H1 (cell line): ENCODE measurements around the gene SPATS2. TPM values are rescaled to one million over a fixed set of nuclear protein-coding genes. Genes with fewer than 3 reads are reported as not detected.

Experiments
- CTCF ChIA-PET: fragments of 300-600 bp; sonication (Branson Sonifier 250); formaldehyde crosslinking; loops from one replicate; lab custom pipeline; 2021; ENCODE audit not compliant: partially characterized antibody; lab: Charles Lee
- POLR2A ChIA-PET: fragments of 300-600 bp; sonication (Branson Sonifier 250); formaldehyde crosslinking; loops from one replicate; lab custom pipeline; 2021; ENCODE audit warnings: inconsistent platforms; ENCODE audit not compliant: partially characterized antibody; lab: Charles Lee
- DNase-seq, 2 experiments: peaks; one replicate each; pipeline versions ENCODE4 v3.0.0 to v3.0.0-alpha.2; 2010 to 2022; ENCODE audit warnings: low spot score in 2 of 2, low read depth in 1 of 2, mixed read lengths in 1 of 2
- FAIRE-seq: peaks from 2 replicates; lab custom pipeline; 2011; peaks lifted over from hg19 to GRCh38; lab: Jason Lieb, UNC
- H2AFZ ChIP-seq: 2 replicates; pipeline ENCODE4 v1.8.1; 2012; ENCODE audit warnings: low read length, inconsistent platforms
- H2AK5ac ChIP-seq: 2 replicates; pipeline ENCODE4 v1.6.1; 2013; ENCODE audit warnings: low read depth, low read length
- H2BK120ac ChIP-seq: replicated peaks from 2 replicates; pipeline ENCODE3; 2013; ENCODE audit warnings: low read depth, low read length, inconsistent platforms
- H2BK12ac ChIP-seq: 2 replicates; pipeline ENCODE4 v1.6.1; 2013; ENCODE audit warnings: low read depth, low read length
- H2BK15ac ChIP-seq: 2 replicates; pipeline ENCODE4 v1.6.1; 2013; ENCODE audit warnings: low read length
- H2BK20ac ChIP-seq: 2 replicates; pipeline ENCODE4 v1.6.1; 2013; ENCODE audit warnings: low read length
- H2BK5ac ChIP-seq: 2 replicates; pipeline ENCODE4 v1.6.1; 2013; ENCODE audit warnings: low read depth, low read length
- H3K14ac ChIP-seq: 2 replicates; pipeline ENCODE4 v1.6.1; 2013; ENCODE audit warnings: inconsistent platforms; ENCODE audit not compliant: insufficient read length
- H3K18ac ChIP-seq: 2 replicates; pipeline ENCODE4 v1.6.1; 2013; ENCODE audit warnings: low read length; ENCODE audit errors: extremely low read depth
- H3K23ac ChIP-seq: 2 replicates; pipeline ENCODE4 v1.6.1; 2013; ENCODE audit warnings: inconsistent platforms; ENCODE audit not compliant: insufficient read length
- H3K23me2 ChIP-seq: 2 replicates; pipeline ENCODE4 v1.6.1; 2013; ENCODE audit warnings: low read depth, low read length
- H3K27ac ChIP-seq: 2 replicates; pipeline ENCODE4 v1.6.1; 2011; ENCODE audit warnings: low read depth, low read length, inconsistent platforms
- H3K27me3 ChIP-seq, 4 experiments: replicated peaks in 1 of 4; 1 replicate in 1 of 4; 2 replicates in 3 of 4; pipeline versions ENCODE4 v1.6.1 to v1.8.1; 2011 to 2013; ENCODE audit warnings: low read length in 3 of 4, mild to moderate bottlenecking in 3 of 4, inconsistent platforms in 2 of 4, mixed read lengths in 2 of 4, moderate library complexity in 1 of 4; ENCODE audit not compliant: control insufficient read depth in 3 of 4, insufficient read depth in 3 of 4; ENCODE audit errors: extremely low read depth in 1 of 4
- H3K36me3 ChIP-seq, 4 experiments: 2 replicates each; pipeline versions ENCODE4 v1.6.1 to v1.8.1; 2011 to 2013; ENCODE audit warnings: mild to moderate bottlenecking in 4 of 4, low read length in 3 of 4, moderate library complexity in 2 of 4, control low read depth in 1 of 4, inconsistent platforms in 1 of 4; ENCODE audit not compliant: insufficient read depth in 4 of 4, control insufficient read depth in 2 of 4
- H3K4ac ChIP-seq: replicated peaks from 2 replicates; pipeline ENCODE3; 2013; ENCODE audit warnings: low read length, low read depth, mixed read lengths, inconsistent platforms; ENCODE audit not compliant: insufficient read length
- H3K4me1 ChIP-seq, 4 experiments: replicated peaks in 1 of 4; 1 replicate in 1 of 4; 2 replicates in 3 of 4; pipeline versions ENCODE4 v1.6.1 to v1.8.1; 2011 to 2013; ENCODE audit warnings: low read length in 3 of 4, inconsistent platforms in 2 of 4, mixed read lengths in 1 of 4; ENCODE audit not compliant: insufficient read depth in 4 of 4, control insufficient read depth in 3 of 4
- H3K4me2 ChIP-seq, 2 experiments: 2 replicates each; pipeline versions ENCODE4 v1.6.1 to v1.8.1; 2011 to 2013; ENCODE audit warnings: low read depth in 2 of 2, low read length in 2 of 2, control low read depth in 1 of 2, inconsistent platforms in 1 of 2, mild to moderate bottlenecking in 1 of 2; ENCODE audit not compliant: insufficient read depth in 1 of 2
- H3K4me3 ChIP-seq, 4 experiments: fragments of 200-600, 300-600 bp in 1 of 4; sonication (generic), shearing (Covaris generic), sonication (Bioruptor Twin) in 1 of 4; 2 replicates each; pipeline versions ENCODE4 v1.5.1 to v1.8.1; 2011 to 2016; ENCODE audit warnings: low read length in 4 of 4, low read depth in 3 of 4, control low read depth in 2 of 4, inconsistent platforms in 2 of 4, mild to moderate bottlenecking in 2 of 4, mixed read lengths in 1 of 4, moderate library complexity in 1 of 4; ENCODE audit not compliant: insufficient read depth in 2 of 4; ENCODE audit errors: extremely low read depth in 1 of 4
- H3K56ac ChIP-seq: replicated peaks from 2 replicates; pipeline ENCODE3; 2013; ENCODE audit warnings: low read depth, mild to moderate bottlenecking, mixed read lengths, low read length, inconsistent platforms; ENCODE audit not compliant: insufficient read length
- H3K79me1 ChIP-seq: 2 replicates; pipeline ENCODE4 v1.6.1; 2013; ENCODE audit warnings: low read depth, low read length, control low read depth
- H3K79me2 ChIP-seq, 2 experiments: 2 replicates each; pipeline versions ENCODE4 v1.6.1 to v1.8.1; 2012 to 2013; ENCODE audit warnings: low read length in 2 of 2, mild to moderate bottlenecking in 2 of 2, inconsistent platforms in 1 of 2; ENCODE audit not compliant: insufficient read depth in 2 of 2, control insufficient read depth in 1 of 2
- H3K9ac ChIP-seq, 4 experiments: replicated peaks in 1 of 4; 1 replicate in 1 of 4; 2 replicates in 3 of 4; pipeline versions ENCODE4 v1.6.1 to v1.8.1; 2011 to 2013; ENCODE audit warnings: low read depth in 3 of 4, low read length in 3 of 4, control low read depth in 2 of 4, mild to moderate bottlenecking in 2 of 4, moderate library complexity in 2 of 4, inconsistent platforms in 1 of 4; ENCODE audit errors: extremely low read depth in 1 of 4
- H3K9me3 ChIP-seq, 2 experiments: 2 replicates each; pipeline versions ENCODE4 v1.6.1 to v1.8.1; 2012 to 2013; ENCODE audit warnings: mild to moderate bottlenecking in 2 of 2, moderate library complexity in 2 of 2, control low read depth in 1 of 2, inconsistent platforms in 1 of 2, low read depth in 1 of 2, low read length in 1 of 2, mixed read lengths in 1 of 2; ENCODE audit not compliant: insufficient read depth in 2 of 2
- H4K20me1 ChIP-seq, 2 experiments: replicated peaks in 1 of 2; 2 replicates each; pipeline versions ENCODE3 to v1.8.1; 2011 to 2013; ENCODE audit warnings: inconsistent platforms in 2 of 2, low read length in 2 of 2, mild to moderate bottlenecking in 1 of 2; ENCODE audit not compliant: insufficient read depth in 2 of 2, control insufficient read depth in 1 of 2
- H4K5ac ChIP-seq: 2 replicates; pipeline ENCODE4 v1.6.1; 2013; ENCODE audit warnings: low read length, low read depth, mixed read lengths, inconsistent platforms; ENCODE audit not compliant: insufficient read length
- H4K8ac ChIP-seq: 2 replicates; pipeline ENCODE4 v1.8.0; 2013; ENCODE audit warnings: mild to moderate bottlenecking, moderate library complexity, low read length, inconsistent platforms; ENCODE audit not compliant: insufficient read depth; ENCODE audit errors: extremely low read depth
- H4K91ac ChIP-seq: replicated peaks from 2 replicates; pipeline ENCODE3; 2013; ENCODE audit warnings: low read length, mixed read lengths, inconsistent platforms; ENCODE audit not compliant: insufficient read length
- BACH1 ChIP-seq: IDR thresholded peaks from 2 replicates; pipeline ENCODE4 v1.6.1; 2012; ENCODE audit warnings: low read length, improper control_type of control experiment
- BCL11A ChIP-seq, 2 experiments: IDR thresholded peaks; one replicate each; pipeline ENCODE4 v1.6.1; 2011; ENCODE audit warnings: low read depth in 2 of 2, low read length in 2 of 2, mild to moderate bottlenecking in 2 of 2
- GTF2F1 ChIP-seq: IDR thresholded peaks from 2 replicates; pipeline ENCODE4 v1.6.1; 2012; ENCODE audit warnings: low read depth, low read length, improper control_type of control experiment, borderline replicate concordance
- HDAC6 ChIP-seq: IDR thresholded peaks from one replicate; pipeline ENCODE4 v1.7.1; 2012; ENCODE audit warnings: low read depth, mild to moderate bottlenecking, inconsistent platforms, low read length, moderate library complexity
- JUN ChIP-seq: IDR thresholded peaks from 2 replicates; pipeline ENCODE4 v1.6.1; 2011; ENCODE audit warnings: low read depth, mild to moderate bottlenecking, improper control_type of control experiment, low read length
- MAX ChIP-seq: IDR thresholded peaks from 2 replicates; pipeline ENCODE4 v1.6.1; 2012; ENCODE audit warnings: inconsistent platforms
- NRF1 ChIP-seq: IDR thresholded peaks from 2 replicates; pipeline ENCODE4 v1.6.1; 2011; ENCODE audit warnings: mild to moderate bottlenecking, low read depth, low read length, improper control_type of control experiment
- RNF2 ChIP-seq: fragments of 200-900, 300-1000 bp; sonication (generic); IDR thresholded peaks from 2 replicates; pipeline ENCODE4 v1.7.1; 2016; ENCODE audit warnings: borderline replicate concordance, low read depth, mild to moderate bottlenecking, antibody characterized with exemption, low read length; ENCODE audit not compliant: poor library complexity, severe bottlenecking; ENCODE audit errors: missing control alignments
- SIN3A ChIP-seq, 2 experiments: IDR thresholded peaks in 1 of 2; conservative IDR thresholded peaks in 1 of 2; 2 replicates each; pipeline ENCODE4 v1.6.1; 2011 to 2012; ENCODE audit warnings: low read length in 2 of 2, improper control_type of control experiment in 1 of 2, low read depth in 1 of 2, mild to moderate bottlenecking in 1 of 2
- SP4 ChIP-seq: IDR thresholded peaks from 2 replicates; pipeline ENCODE4 v1.6.1; 2012; ENCODE audit warnings: low read length, inconsistent platforms
- TAF1 ChIP-seq: IDR thresholded peaks from 2 replicates; pipeline ENCODE4 v1.6.1; 2011; ENCODE audit warnings: mild to moderate bottlenecking, low read depth, low read length
- TAF7 ChIP-seq: optimal IDR thresholded peaks from 2 replicates; pipeline ENCODE3; 2011; ENCODE audit warnings: low read depth, mild to moderate bottlenecking, inconsistent platforms, low read length, moderate library complexity, borderline replicate concordance
- TBP ChIP-seq: IDR thresholded peaks from 2 replicates; pipeline ENCODE4 v1.6.1; 2011; ENCODE audit warnings: low read depth, low read length, improper control_type of control experiment
- TCF12 ChIP-seq: IDR thresholded peaks from 2 replicates; pipeline ENCODE4 v1.6.1; 2011; ENCODE audit warnings: low read depth, mild to moderate bottlenecking, low read length
- WGBS, 2 experiments: shearing (Covaris generic) in 1 of 2; methylation state at CpG; one replicate each; pipeline versions ENCODE4 v1.1.6 to v1.1.7; 2013 to 2015; ENCODE audit warnings: low lambda C conversion rate in 2 of 2, mixed read lengths in 2 of 2, inconsistent platforms in 1 of 2, low coverage in 1 of 2, missing lambda C conversion rate in 1 of 2; ENCODE audit not compliant: insufficient replicate concordance in 2 of 2, insufficient coverage in 1 of 2, insufficient read length in 1 of 2; ENCODE audit errors: extremely low coverage in 1 of 2, missing lambda C conversion rate in 1 of 2; 5-methylcytosine and 5-hydroxymethylcytosine counted together
- polyA plus RNA-seq, 7 experiments: library from polyadenylated mRNA; depleted of rRNA in 3 of 7; stranded (reverse) in 5 of 7; unstranded in 2 of 7; fragments of >200 nt in 5 of 7; fragments of 200-250 nt in 2 of 7; gene quantifications; 1 replicate in 5 of 7; 2 replicates in 1 of 7; 4 replicates in 1 of 7; pipeline versions ENCODE4 v1.2.1 to v1.2.3, GENCODE V29; 2011 to 2013; ENCODE audit warnings: missing spikeins in 2 of 7, mixed read lengths in 2 of 7
- total RNA-seq: library from RNA; stranded (reverse); fragmentation: NEBNext Ultra II Directional; extraction: Animal tissue kit (Norgen Biotek cat#: 25700); gene quantifications from 2 replicates; pipeline ENCODE4 v1.2.1, GENCODE V29; 2021

Gene SPATS2
- total and polyA plus RNA-seq, 2 of the 8 experiments (the other 6 are each of a cell fraction or from before 2014, with no cell fraction given) = 19.2 to 24.5 TPM

GRCh38 chr12:49552425-49552824 lies 185.2 kb downstream of the SPATS2 start:
- H3K4ac ChIP-seq = no peak overlapping the region
- CTCF ChIA-PET = interaction anchor here (0.6 to 14.0 kb wide), 28 partner anchors 8 to 256 kb away, joined by 3 to 171 read pairs (median 8); partner anchors contain the start of genes DNAJC22, KCNH3 and MCRS1
- no peak for FAIRE-seq
- TF ChIP-seq TBP (no peak), GTF2F1 (no peak), TAF7 (no peak), BACH1 (no peak), BCL11A (IDR thresholded peaks at IDR 0.05; ENCODE audit: low read depth in 2 of 2, low read length in 2 of 2) (no peak), TCF12 (no peak), JUN (no peak), SIN3A (conservative IDR thresholded peaks at IDR 0.05 in 1 of 2, IDR thresholded peaks at IDR 0.05 in 1 of 2; ENCODE audit: low read depth in 1 of 2, low read length in 2 of 2) (no peak), HDAC6 (no peak), TAF1 (no peak), SP4 (no peak), NRF1 (no peak), MAX (no peak), RNF2 (no peak)

More at GRCh38 chr12:49552425-49552824, 185.2 kb downstream of the SPATS2 start:
- H3K23ac ChIP-seq = no peak overlapping the region
- H3K4me3 ChIP-seq = no peak overlapping the region
- no peaks in the 10 kb centered on the region for H3K79me2 ChIP-seq
- H2BK5ac ChIP-seq = no peak overlapping the region
- H3K4me1 ChIP-seq = peaks cover 0 to 14% (median 9%) of the 10 kb centered on the region in 4 experiments; a peak in 6 of 7 replicates
- no peak overlapping the region for H3K4me2 ChIP-seq
- no peak overlapping the region for H3K9ac ChIP-seq
- peaks cover 8% of the 10 kb centered on the region; the same call in 1 of the 2 replicates for H3K23me2 ChIP-seq
- 80% methylated on average over 9 of the region's 9 CpGs; no CpG with 5 or more reads in 1 of the 2 experiments for WGBS, 2 experiments
- H4K20me1 ChIP-seq = no peaks in the 10 kb centered on the region
- no peak overlapping the region for H2BK12ac ChIP-seq
- no peak overlapping the region for H4K8ac ChIP-seq
- POLR2A ChIA-PET = interaction anchor here (0.5 to 6.7 kb wide), 5 partner anchors 7 to 192 kb away, joined by 3 to 72 read pairs (median 5); partner anchors contain the start of gene MCRS1
- H3K36me3 ChIP-seq = peaks cover 0 to 5% (median 3%) of the 10 kb centered on the region in 4 experiments; a peak in 3 of 8 replicates
- H2BK120ac ChIP-seq = no peak overlapping the region
- no peaks in the 10 kb centered on the region for H3K79me1 ChIP-seq
- H4K5ac ChIP-seq = no peak overlapping the region
- no peak overlapping the region for H4K91ac ChIP-seq
- no peaks in the 10 kb centered on the region for H3K9me3 ChIP-seq
- H2BK15ac ChIP-seq = no peak overlapping the region
- H3K27ac ChIP-seq = no peak overlapping the region
- DNase-seq = no peak
- no peak overlapping the region for H3K18ac ChIP-seq
- no peak overlapping the region for H3K56ac ChIP-seq
- no peak overlapping the region for H2AK5ac ChIP-seq
- H2AFZ ChIP-seq = no peak overlapping the region
- H3K27me3 ChIP-seq = peaks cover 6 to 40% (median 32%) of the 10 kb centered on the region in 4 experiments
- no peak overlapping the region for H3K14ac ChIP-seq
- no peak overlapping the region for H2BK20ac ChIP-seq
